ENCODE measurements around the gene AHNAK.
"Not testable (repeated sequence)": the region's sequence is repeated elsewhere in the genome, so short reads cannot be mapped to it uniquely, and the experiment has no call there.

Gene AHNAK

GRCh38 chr11:62514151-62514550, 32.5 kb downstream of the AHNAK start:
- DNase-seq = no peak

- no peak for DNase-seq
Measured at GRCh38 chr11:62513626-62514025, 33.0 kb downstream of the AHNAK start.

GRCh38 chr11:62512961-62513360, 33.6 kb downstream of the AHNAK start:
- no peak for DNase-seq

- no peak for DNase-seq
Measured at GRCh38 chr11:62508336-62509058, 38.1 kb downstream of the AHNAK start.

GRCh38 chr11:62507125-62507422, 39.5 kb downstream of the AHNAK start:
- no peak for DNase-seq

- DNase-seq = no peak
Measured at GRCh38 chr11:62506413-62507124, 40.0 kb downstream of the AHNAK start.

- no peak for DNase-seq
Measured at GRCh38 chr11:62505440-62506091, 41.0 kb downstream of the AHNAK start.

- no peak for DNase-seq
Measured at GRCh38 chr11:62505059-62505439, 41.6 kb downstream of the AHNAK start.

GRCh38 chr11:62504158-62504973, 42.2 kb downstream of the AHNAK start:
- DNase-seq = no peak

- DNase-seq = no peak
Measured at GRCh38 chr11:62502030-62502730, 44.4 kb downstream of the AHNAK start.

- DNase-seq = no peak
Measured at GRCh38 chr11:62501432-62501891, 45.1 kb downstream of the AHNAK start.

- DNase-seq = no peak
Measured at GRCh38 chr11:62500650-62501030, 46.0 kb downstream of the AHNAK start.

GRCh38 chr11:62499944-62500649, 46.5 kb downstream of the AHNAK start:
- no peak for DNase-seq

- DNase-seq = not testable (repeated sequence)
Measured at GRCh38 chr11:62499311-62499943, 47.2 kb downstream of the AHNAK start.

- DNase-seq = no peak
Measured at GRCh38 chr11:62498492-62499286, 47.9 kb downstream of the AHNAK start.

GRCh38 chr11:62498031-62498430, 48.6 kb downstream of the AHNAK start:
- no peak for DNase-seq

GRCh38 chr11:62497132-62497801, 49.3 kb downstream of the AHNAK start:
- DNase-seq = no peak

GRCh38 chr11:62496676-62497075, 49.9 kb downstream of the AHNAK start:
- no peak for DNase-seq

- no peak for DNase-seq
Measured at GRCh38 chr11:62494246-62494645, 52.4 kb downstream of the AHNAK start.

- no peak for DNase-seq
Measured at GRCh38 chr11:62493801-62494200, 52.8 kb downstream of the AHNAK start.

All from cortex of kidney (tissue), 1 donor.